K562 (cell line): ENCODE results near the gene TEX50. TPM values are rescaled to one million over a fixed set of nuclear protein-coding genes. Genes with fewer than 3 reads are reported as not detected.
A peak's percentile ranks its signal among the peaks of the same experiment; 100 is the strongest.

Experiments
- ADNP ChIP-seq: fragments of 200-800 bp; sonication (Bioruptor generic); IDR thresholded peaks from 2 replicates; pipeline ENCODE4 v1.6.1; 2016; ENCODE audit warnings: missing genetic modification characterization, missing compliant biosample characterization
- ASH1L ChIP-seq: fragments of 450-650 bp; IDR thresholded peaks from 2 replicates; pipeline ENCODE4 v1.6.1; 2018; ENCODE audit warnings: borderline replicate concordance, mild to moderate bottlenecking, low read depth; ENCODE audit not compliant: partially characterized antibody
- BHLHE40 ChIP-seq: IDR thresholded peaks from 2 replicates; pipeline ENCODE4 v1.6.1; 2011; ENCODE audit warnings: low read length, improper control_type of control experiment
- BRD4 ChIP-seq: fragments of 200-600 bp; sonication (generic); IDR thresholded peaks from 2 replicates; pipeline ENCODE4 v1.6.1; 2017; ENCODE audit warnings: inconsistent platforms
- CBFB ChIP-seq: sonication (generic); formaldehyde crosslinking; IDR thresholded peaks from 2 replicates; pipeline ENCODE4 v1.4.0; 2020; ENCODE audit warnings: mild to moderate bottlenecking, missing genetic modification reagents
- FOS ChIP-seq: IDR thresholded peaks from 3 replicates; pipeline ENCODE4 v1.6.1; 2011; ENCODE audit not compliant: insufficient read length; ENCODE audit errors: extremely low read depth
- HNRNPUL1 ChIP-seq: fragments of 200-400 bp; formaldehyde crosslinking; IDR thresholded peaks from 2 replicates; pipeline ENCODE4 v1.6.1; 2017; ENCODE audit warnings: low read length
- JUND ChIP-seq, 2 experiments: IDR thresholded peaks; 2 replicates in 1 of 2; 3 replicates in 1 of 2; pipeline ENCODE4 v1.6.1; 2011; ENCODE audit warnings: borderline replicate concordance in 2 of 2, low read depth in 2 of 2, low read length in 2 of 2, improper control_type of control experiment in 1 of 2, missing biosample characterization in 1 of 2, missing genetic modification characterization in 1 of 2, missing genetic modification reagents in 1 of 2
- MAFF ChIP-seq: IDR thresholded peaks from 2 replicates; pipeline ENCODE4 v1.6.1; 2012; ENCODE audit warnings: low read length, improper control_type of control experiment
- NCOR1 ChIP-seq: fragments of 450-650 bp; IDR thresholded peaks from 2 replicates; pipeline ENCODE4 v1.6.1; 2016; ENCODE audit warnings: mild to moderate bottlenecking, moderate library complexity
- NFE2 ChIP-seq: IDR thresholded peaks from 2 replicates; pipeline ENCODE4 v1.6.1; 2014; ENCODE audit warnings: antibody characterized with exemption, low read depth
- SMARCA5 ChIP-seq: fragments of 450-650 bp; IDR thresholded peaks from 2 replicates; pipeline ENCODE4 v1.6.1; 2016
- STAT5A ChIP-seq: IDR thresholded peaks from 2 replicates; pipeline ENCODE4 v1.6.1; 2012; ENCODE audit warnings: low read length, inconsistent platforms, borderline replicate concordance
- TGIF2 ChIP-seq: sonication (generic); formaldehyde crosslinking; IDR thresholded peaks from 2 replicates; pipeline ENCODE4 v1.8.1; 2022; ENCODE audit warnings: mild to moderate bottlenecking, missing genetic modification reagents, moderate library complexity
- THRAP3 ChIP-seq: fragments of 450-650 bp; IDR thresholded peaks from 2 replicates; pipeline ENCODE4 v1.6.1; 2016; ENCODE audit warnings: mild to moderate bottlenecking, inconsistent platforms, borderline replicate concordance
- ZNF239 ChIP-seq: fragments of 250-450 bp; sonication (Bioruptor Pico); IDR thresholded peaks from 2 replicates; pipeline ENCODE4 v1.4.0; 2020; ENCODE audit warnings: mild to moderate bottlenecking
- ZNF316 ChIP-seq: fragments of 450-650 bp; IDR thresholded peaks from 2 replicates; pipeline ENCODE4 v1.6.1; 2016
- polyA plus RNA-seq, 8 experiments: library from polyadenylated mRNA; depleted of rRNA in 4 of 8; stranded (reverse) in 5 of 8; unstranded in 3 of 8; fragments of >200 nt; fragmentation: Nextera tagmentation in 2 of 8; fragmentation: Illumina TruSeq in 1 of 8; extraction: Ambion mirVana in 2 of 8; extraction: Trizol in 1 of 8; gene quantifications; 2 replicates each; pipeline versions ENCODE4 v1.2.1 to v1.2.3, GENCODE V29; 2011 to 2014; ENCODE audit warnings: inconsistent platforms in 1 of 8, missing spikeins in 1 of 8
- total RNA-seq, 7 experiments: library from RNA; depleted of rRNA in 6 of 7; stranded (reverse); fragments of >200 nt in 6 of 7; fragmentation: Illumina TruSeq in 2 of 7; extraction: Trizol in 2 of 7; gene quantifications; 2 replicates each; pipeline versions ENCODE4 v1.2.1 to v1.2.3, GENCODE V29; 2011 to 2021; ENCODE audit warnings: low replicate concordance in 1 of 7
- TF ChIP-seq, protein P1 (sequence below): fragments of 150-350 bp; conservative IDR thresholded peaks from 2 replicates; pipeline ENCODE4 v1.6.1; 2014; ENCODE audit warnings: low read length
- TF ChIP-seq, protein P2 (sequence below), 2 experiments: fragments of 450-650 bp; IDR thresholded peaks; 2 replicates each; pipeline ENCODE4 v1.6.1; 2018; ENCODE audit warnings: mild to moderate bottlenecking in 2 of 2, low read depth in 1 of 2; ENCODE audit not compliant: partially characterized antibody in 2 of 2
- TF ChIP-seq, protein P3 (sequence below): IDR thresholded peaks from 2 replicates; pipeline ENCODE4 v1.6.1; 2012; ENCODE audit warnings: low read depth, low read length, improper control_type of control experiment, borderline replicate concordance
- TF ChIP-seq, protein P4 (sequence below): fragments of 250-450 bp; sonication (Bioruptor Pico); IDR thresholded peaks from 2 replicates; pipeline ENCODE4 v1.6.1; 2021; ENCODE audit warnings: mild to moderate bottlenecking

Gene TEX50
- total and polyA plus RNA-seq, 9 of the 15 experiments (the other 6 are each of a cell fraction or from before 2014, with no cell fraction given), result not detected

DNA sequence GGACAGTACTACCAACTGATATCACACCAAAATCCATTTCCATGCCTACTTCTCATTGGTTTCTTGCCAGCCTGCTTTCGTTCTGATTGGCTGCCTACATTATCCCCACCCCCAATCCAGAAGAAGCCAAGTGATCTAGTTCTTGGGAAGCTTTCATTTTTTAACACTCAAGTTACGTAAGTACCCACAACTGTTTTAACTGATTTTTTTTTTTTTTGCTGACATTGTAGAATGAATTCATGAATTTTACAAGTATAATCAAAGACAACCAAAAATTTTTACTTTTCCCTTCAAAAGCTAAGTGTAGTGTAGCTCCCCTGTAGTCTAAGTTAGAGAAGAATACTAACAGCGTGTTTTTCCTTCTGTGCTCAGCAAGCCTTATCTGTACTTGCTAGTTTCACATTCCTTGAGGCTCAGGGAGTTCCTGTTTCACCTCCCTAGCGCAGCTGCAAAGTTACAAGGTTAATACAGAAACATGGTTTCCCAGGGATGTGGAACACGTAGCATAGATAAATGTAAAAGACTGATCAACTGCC, 32.0 kb upstream of the TEX50 start, which contains the start of gene SLC9C2 (continued):
- TF ChIP-seq NCOR1 (0 out of 2 replicates have a peak, but pooled peaks have one; percentile 13), MAFF (peak; percentile 89), TGIF2 (no peak), STAT5A (no peak), ADNP (tag) (no peak), ZNF239 (CRISPR knock-in tag) (no peak), FOS (peak; percentile 36), JUND (IDR thresholded peaks at IDR 0.05; ENCODE audit: borderline replicate concordance, low read depth, low read length) (peak; percentile 3; the same call in 1 of the 2 replicates), JUND (tag; IDR thresholded peaks at IDR 0.05; ENCODE audit: borderline replicate concordance, low read depth, low read length) (no peak), ZNF316 (peak; percentile 99), SMARCA5 (no peak), THRAP3 (no peak), NFE2 (0 out of 2 replicates have a peak, but pooled peaks have one; percentile 6), BRD4 (no peak), BHLHE40 (no peak), HNRNPUL1 (no peak), CBFB (CRISPR knock-in tag) (no peak), ASH1L (peak; percentile 30)
- TF ChIP-seq, protein P1, sequence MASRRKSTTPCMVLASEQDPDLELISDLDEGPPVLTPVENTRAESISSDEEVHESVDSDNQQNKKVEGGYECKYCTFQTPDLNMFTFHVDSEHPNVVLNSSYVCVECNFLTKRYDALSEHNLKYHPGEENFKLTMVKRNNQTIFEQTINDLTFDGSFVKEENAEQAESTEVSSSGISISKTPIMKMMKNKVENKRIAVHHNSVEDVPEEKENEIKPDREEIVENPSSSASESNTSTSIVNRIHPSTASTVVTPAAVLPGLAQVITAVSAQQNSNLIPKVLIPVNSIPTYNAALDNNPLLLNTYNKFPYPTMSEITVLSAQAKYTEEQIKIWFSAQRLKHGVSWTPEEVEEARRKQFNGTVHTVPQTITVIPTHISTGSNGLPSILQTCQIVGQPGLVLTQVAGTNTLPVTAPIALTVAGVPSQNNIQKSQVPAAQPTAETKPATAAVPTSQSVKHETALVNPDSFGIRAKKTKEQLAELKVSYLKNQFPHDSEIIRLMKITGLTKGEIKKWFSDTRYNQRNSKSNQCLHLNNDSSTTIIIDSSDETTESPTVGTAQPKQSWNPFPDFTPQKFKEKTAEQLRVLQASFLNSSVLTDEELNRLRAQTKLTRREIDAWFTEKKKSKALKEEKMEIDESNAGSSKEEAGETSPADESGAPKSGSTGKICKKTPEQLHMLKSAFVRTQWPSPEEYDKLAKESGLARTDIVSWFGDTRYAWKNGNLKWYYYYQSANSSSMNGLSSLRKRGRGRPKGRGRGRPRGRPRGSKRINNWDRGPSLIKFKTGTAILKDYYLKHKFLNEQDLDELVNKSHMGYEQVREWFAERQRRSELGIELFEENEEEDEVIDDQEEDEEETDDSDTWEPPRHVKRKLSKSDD, result no peak
- TF ChIP-seq, protein P2, sequence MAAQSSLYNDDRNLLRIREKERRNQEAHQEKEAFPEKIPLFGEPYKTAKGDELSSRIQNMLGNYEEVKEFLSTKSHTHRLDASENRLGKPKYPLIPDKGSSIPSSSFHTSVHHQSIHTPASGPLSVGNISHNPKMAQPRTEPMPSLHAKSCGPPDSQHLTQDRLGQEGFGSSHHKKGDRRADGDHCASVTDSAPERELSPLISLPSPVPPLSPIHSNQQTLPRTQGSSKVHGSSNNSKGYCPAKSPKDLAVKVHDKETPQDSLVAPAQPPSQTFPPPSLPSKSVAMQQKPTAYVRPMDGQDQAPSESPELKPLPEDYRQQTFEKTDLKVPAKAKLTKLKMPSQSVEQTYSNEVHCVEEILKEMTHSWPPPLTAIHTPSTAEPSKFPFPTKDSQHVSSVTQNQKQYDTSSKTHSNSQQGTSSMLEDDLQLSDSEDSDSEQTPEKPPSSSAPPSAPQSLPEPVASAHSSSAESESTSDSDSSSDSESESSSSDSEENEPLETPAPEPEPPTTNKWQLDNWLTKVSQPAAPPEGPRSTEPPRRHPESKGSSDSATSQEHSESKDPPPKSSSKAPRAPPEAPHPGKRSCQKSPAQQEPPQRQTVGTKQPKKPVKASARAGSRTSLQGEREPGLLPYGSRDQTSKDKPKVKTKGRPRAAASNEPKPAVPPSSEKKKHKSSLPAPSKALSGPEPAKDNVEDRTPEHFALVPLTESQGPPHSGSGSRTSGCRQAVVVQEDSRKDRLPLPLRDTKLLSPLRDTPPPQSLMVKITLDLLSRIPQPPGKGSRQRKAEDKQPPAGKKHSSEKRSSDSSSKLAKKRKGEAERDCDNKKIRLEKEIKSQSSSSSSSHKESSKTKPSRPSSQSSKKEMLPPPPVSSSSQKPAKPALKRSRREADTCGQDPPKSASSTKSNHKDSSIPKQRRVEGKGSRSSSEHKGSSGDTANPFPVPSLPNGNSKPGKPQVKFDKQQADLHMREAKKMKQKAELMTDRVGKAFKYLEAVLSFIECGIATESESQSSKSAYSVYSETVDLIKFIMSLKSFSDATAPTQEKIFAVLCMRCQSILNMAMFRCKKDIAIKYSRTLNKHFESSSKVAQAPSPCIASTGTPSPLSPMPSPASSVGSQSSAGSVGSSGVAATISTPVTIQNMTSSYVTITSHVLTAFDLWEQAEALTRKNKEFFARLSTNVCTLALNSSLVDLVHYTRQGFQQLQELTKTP (IDR thresholded peaks at IDR 0.05; ENCODE audit: low read depth in 1 of 2, partially characterized antibody in 2 of 2), result peak; percentile 18 to 34
- TF ChIP-seq, protein P3, sequence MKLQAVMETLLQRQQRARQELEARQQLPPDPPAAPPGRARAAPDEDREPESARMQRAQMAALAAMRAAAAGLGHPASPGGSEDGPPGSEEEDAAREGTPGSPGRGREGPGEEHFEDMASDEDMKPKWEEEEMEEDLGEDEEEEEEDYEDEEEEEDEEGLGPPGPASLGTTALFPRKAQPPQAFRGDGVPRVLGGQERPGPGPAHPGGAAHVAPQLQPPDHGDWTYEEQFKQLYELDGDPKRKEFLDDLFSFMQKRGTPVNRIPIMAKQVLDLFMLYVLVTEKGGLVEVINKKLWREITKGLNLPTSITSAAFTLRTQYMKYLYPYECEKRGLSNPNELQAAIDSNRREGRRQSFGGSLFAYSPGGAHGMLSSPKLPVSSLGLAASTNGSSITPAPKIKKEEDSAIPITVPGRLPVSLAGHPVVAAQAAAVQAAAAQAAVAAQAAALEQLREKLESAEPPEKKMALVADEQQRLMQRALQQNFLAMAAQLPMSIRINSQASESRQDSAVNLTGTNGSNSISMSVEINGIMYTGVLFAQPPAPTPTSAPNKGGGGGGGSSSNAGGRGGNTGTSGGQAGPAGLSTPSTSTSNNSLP, result no peak
- TF ChIP-seq, protein P4, sequence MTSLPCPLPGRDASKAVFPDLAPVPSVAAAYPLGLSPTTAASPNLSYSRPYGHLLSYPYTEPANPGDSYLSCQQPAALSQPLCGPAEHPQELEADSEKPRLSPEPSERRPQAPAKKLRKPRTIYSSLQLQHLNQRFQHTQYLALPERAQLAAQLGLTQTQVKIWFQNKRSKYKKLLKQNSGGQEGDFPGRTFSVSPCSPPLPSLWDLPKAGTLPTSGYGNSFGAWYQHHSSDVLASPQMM, result no peak
